Dendritic cell treated with granulocyte-macrophage colony-stimulating factor and Interleukin-4, amounts not matched to agents 40 ng/mL and 50 ng/mL, for 4 days (primary cell): ENCODE measurements around the gene ESPNL.
"Not testable (repeated sequence)": the region's sequence is repeated elsewhere in the genome, so short reads cannot be mapped to it uniquely, and the experiment has no call there.

Experiments
- H3K27ac Mint-ChIP-seq: one replicate; pipeline ENCODE4 v1.8.0; 2022; ENCODE audit warnings: mild to moderate bottlenecking, mixed read lengths
- H3K27me3 Mint-ChIP-seq: one replicate; pipeline ENCODE4 v1.8.0; 2022; ENCODE audit warnings: mild to moderate bottlenecking, mixed read lengths
- H3K36me3 Mint-ChIP-seq: one replicate; pipeline ENCODE4 v1.8.0; 2022; ENCODE audit warnings: low read depth, mixed read lengths
- H3K4me1 Mint-ChIP-seq: one replicate; pipeline ENCODE4 v1.8.0; 2022; ENCODE audit warnings: low read depth, mixed read lengths
- H3K4me3 Mint-ChIP-seq: one replicate; pipeline ENCODE4 v1.8.0; 2022; ENCODE audit warnings: mild to moderate bottlenecking, moderate library complexity, mixed read lengths
- H3K9me3 Mint-ChIP-seq: one replicate; pipeline ENCODE4 v1.8.0; 2022; ENCODE audit warnings: mixed read lengths
- intact Hi-C: fragments of 100-400 bp; cut with micrococcal nuclease; formaldehyde crosslinking; loops from one replicate; pipeline ENCODE4 v1.15.0; 2022

Gene ESPNL

DNA sequence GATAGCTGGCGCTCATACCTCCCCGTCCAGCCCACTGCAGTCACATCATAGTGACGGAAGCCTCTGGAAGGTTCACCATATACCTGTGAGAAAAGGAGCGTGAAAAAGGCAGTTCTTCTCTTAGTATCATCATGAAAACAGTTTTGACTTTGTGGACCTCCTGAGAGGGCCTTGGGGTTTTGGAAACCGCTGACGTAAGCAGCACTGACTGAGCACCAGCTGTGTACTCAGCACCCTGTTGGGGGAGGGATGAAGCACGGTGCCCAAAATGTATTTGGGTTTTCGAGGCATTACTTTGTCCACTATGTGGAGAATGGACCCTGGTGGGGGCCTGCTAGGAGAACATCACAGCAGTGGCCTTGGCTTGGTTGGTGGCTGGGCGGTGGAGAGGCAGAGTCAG lies 33.9 kb upstream of the ESPNL start:
- H3K9me3 Mint-ChIP-seq: no peaks in the 10 kb centered on the region
- no peak overlapping the region for H3K4me3 Mint-ChIP-seq
- intact Hi-C loops: no loop called here
- H3K36me3 Mint-ChIP-seq: peaks cover 67% of the 10 kb centered on the region
- no peak overlapping the region for H3K27ac Mint-ChIP-seq
- H3K27me3 Mint-ChIP-seq: no peaks in the 10 kb centered on the region
- H3K4me1 Mint-ChIP-seq: peaks cover 8% of the 10 kb centered on the region

DNA sequence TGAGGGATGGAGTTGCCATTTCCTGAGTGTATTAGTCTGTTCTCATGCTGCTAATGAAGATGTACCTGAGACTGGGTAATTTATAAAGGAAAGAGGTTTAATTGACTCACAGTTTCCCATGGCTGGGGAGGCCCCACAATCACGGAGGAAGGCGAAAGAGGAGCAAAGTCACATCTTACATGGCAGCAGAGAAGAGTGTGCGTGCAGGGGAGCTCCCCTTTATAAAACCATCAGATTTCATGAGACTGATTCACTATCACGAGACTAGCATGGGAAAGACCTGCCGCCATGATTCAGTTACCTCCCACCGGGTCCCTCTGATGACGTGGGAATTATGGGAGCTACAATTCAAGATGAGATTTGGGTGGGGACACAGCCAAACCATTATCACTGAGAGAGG lies 33.4 kb upstream of the ESPNL start:
- H3K4me3 Mint-ChIP-seq, intact Hi-C loops: not testable (repeated sequence)
- peaks cover 67% of the 10 kb centered on the region for H3K36me3 Mint-ChIP-seq

DNA sequence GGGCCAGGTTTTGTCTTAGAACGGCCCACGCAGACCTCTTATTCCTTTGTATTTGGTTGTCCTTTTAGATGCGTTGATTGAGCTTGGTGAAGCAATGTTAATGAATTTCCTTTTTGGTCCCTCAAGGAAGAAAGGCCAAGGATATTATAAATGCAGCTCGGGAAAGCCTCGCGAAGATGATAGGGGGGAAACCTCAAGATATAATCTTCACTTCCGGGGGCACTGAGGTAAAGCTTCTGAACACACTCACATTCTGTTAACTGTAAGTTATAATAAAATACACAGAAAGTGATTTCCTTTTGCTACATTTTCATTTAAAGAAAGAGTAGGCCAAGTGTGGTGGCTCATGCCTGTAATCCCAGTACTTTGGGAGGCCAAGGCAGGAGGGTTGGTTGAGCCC lies 32.2 kb upstream of the ESPNL start:
- H3K27me3 Mint-ChIP-seq: no peaks in the 10 kb centered on the region
- no peaks in the 10 kb centered on the region for H3K4me1 Mint-ChIP-seq
- no peak overlapping the region for H3K4me3 Mint-ChIP-seq
- no peak overlapping the region for H3K27ac Mint-ChIP-seq
- intact Hi-C loops: no loop called here
- peaks cover 11% of the 10 kb centered on the region for H3K9me3 Mint-ChIP-seq
- peaks cover 79% of the 10 kb centered on the region for H3K36me3 Mint-ChIP-seq

More for the DNA sequence above, 33.4 kb upstream of the ESPNL start:
- not testable (repeated sequence) for H3K9me3 Mint-ChIP-seq, H3K27me3 Mint-ChIP-seq, H3K4me1 Mint-ChIP-seq, H3K27ac Mint-ChIP-seq

DNA sequence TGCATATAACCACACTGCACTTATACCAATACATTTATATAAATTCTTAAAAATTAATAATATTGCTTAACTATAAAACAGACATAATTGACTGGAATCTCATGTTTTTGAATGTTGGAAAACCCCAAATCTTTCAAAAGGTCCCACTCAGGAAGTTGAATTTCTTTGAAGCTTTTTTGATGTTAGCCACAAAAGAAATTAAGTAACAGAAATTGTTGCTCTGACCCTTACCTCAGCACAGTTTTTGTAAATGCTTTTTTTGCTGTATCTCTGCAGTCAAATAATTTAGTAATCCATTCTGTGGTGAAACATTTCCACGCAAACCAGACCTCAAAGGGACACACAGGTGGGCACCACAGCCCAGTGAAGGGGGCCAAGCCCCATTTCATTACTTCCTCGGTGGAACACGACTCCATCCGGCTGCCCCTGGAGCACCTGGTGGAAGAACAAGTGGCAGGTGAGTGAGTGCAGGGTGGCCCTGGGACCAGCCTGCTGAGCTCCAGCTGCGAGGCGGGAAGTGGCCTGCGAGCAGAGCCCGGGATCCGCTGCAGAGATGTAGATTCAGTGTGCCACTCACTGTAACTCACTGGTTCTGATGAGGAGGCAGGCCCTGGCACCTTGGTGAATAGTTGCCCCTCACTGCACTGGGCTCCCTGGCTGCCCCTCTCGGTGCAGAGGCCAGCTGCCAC lies 31.0 kb upstream of the ESPNL start:
- Mint-ChIP-seq H3K4me3 (no peak overlapping the region), H3K4me1 (no peaks in the 10 kb centered on the region), H3K27me3 (no peaks in the 10 kb centered on the region), H3K9me3 (peaks cover 14% of the 10 kb centered on the region), H3K36me3 (peaks cover 89% of the 10 kb centered on the region), H3K27ac (no peak overlapping the region)
- intact Hi-C loops: no loop called here

DNA sequence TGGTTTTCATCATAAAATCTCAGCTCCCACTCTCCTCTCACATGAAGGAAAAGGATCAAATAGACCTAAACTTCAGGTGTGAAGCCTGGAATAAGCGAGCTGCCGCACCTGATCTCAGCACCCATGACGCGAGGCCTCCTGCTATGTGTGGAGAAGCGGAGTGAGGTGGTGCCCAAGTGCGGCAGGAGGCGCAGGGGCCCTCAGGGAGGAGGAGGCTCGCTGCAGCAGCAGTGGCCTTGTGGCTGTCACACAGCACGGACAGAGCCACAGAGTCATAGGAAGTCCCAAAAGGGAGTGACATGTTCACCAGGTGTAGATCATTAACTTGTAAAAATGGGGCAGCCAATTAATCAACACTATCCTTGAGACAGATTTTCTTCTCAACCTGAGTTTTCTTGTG lies 30.3 kb upstream of the ESPNL start:
- Mint-ChIP-seq H3K27me3 (no peaks in the 10 kb centered on the region), H3K27ac (no peak overlapping the region), H3K36me3 (peaks cover 87% of the 10 kb centered on the region), H3K9me3 (peaks cover 14% of the 10 kb centered on the region), H3K4me3 (no peak overlapping the region), H3K4me1 (peaks cover under 1% of the 10 kb centered on the region)
- intact Hi-C loops: no loop called here

DNA sequence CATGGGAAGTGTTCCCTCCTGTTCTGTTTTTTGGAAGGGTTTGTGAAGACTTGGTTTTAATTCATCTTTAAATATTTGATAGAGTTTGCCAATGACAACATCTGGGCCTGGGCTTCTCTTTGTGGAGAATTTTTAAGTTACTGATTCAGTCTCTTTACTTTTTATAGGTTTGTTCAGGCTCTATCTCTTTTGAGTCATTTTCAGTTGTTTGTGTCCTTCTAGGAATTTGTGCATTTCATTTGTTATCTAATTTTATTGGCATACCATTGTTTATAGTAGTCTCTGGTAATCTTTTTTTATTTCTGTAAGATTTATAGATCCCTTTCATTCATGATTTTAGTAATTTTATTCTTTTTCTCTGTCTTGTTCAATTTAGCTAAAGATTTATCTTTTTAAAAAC lies 24.7 kb upstream of the ESPNL start:
- intact Hi-C loops: no loop called here
- Mint-ChIP-seq H3K9me3 (peaks cover 14% of the 10 kb centered on the region), H3K4me3 (no peak overlapping the region), H3K36me3 (peaks cover 87% of the 10 kb centered on the region), H3K4me1 (peaks cover 5% of the 10 kb centered on the region), H3K27me3 (no peaks in the 10 kb centered on the region), H3K27ac (no peak overlapping the region)

DNA sequence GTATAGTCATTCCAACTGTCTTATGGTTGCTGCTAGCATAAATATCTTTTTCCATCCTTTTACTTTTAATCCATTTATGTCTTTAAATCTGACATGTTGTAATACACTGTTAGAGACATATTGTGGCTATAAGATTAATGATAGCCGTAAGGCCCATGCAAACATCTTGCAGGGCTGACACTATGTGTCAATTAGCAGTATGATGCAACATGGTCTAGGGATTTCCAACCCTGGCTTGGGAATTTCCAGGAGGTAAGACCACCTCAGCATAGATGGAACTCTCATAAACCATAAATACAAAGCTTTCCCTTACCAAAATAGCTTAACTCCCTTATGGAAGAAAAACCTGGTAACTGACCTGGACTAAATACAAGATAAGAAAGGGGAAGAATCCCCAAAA lies 22.8 kb upstream of the ESPNL start:
- Mint-ChIP-seq H3K36me3 (peaks cover 92% of the 10 kb centered on the region), H3K4me1 (peaks cover 5% of the 10 kb centered on the region), H3K27me3 (no peaks in the 10 kb centered on the region), H3K27ac (no peak overlapping the region), H3K9me3 (peaks cover 10% of the 10 kb centered on the region), H3K4me3 (no peak overlapping the region)
- intact Hi-C loops: no loop called here

DNA sequence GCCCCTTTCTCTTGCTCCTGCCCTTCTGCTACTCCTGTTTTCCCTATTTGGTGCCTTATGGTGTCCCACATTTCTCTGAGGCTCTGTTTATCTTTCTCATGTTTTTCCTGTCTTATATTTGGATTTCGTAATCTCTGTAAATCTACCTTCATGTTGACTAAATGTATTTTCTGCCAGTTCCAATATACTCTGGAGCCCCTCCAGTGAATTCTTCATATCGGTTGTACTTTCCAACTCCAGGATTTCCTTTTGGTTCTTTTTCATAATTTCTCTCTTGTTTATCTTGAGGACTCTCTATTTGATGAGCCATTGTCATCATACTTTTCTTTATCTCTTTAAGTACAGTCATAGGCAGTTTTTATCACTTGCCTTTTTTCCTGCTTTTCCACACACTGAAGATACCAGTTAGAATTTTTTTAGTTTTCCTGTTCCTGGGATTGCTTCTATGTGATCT lies 20.2 kb upstream of the ESPNL start:
- H3K4me1 Mint-ChIP-seq: peaks cover 6% of the 10 kb centered on the region
- intact Hi-C loops: no loop called here

DNA sequence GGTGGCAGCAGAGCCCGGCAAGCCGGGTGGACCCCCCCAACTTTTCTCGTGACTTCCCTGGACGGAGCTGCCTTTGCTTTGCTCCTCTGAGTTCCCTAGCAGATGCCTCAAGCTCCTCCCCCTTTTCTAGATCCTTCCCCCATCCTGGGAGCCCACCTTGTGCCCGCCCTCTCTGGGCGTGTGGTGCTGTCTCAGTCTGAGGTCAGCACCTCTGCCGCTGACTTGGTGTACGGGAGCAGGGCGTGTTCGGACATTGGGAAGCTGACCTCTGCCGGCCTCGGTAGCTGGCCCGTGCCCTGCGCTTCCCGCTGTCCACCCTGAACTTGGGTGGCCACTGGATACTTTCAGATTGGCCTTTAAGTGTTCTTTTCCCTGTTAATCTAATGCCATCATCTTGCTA lies 19.6 kb upstream of the ESPNL start:
- peaks cover 96% of the 10 kb centered on the region for H3K36me3 Mint-ChIP-seq
- H3K4me3 Mint-ChIP-seq: no peak overlapping the region

More for the DNA sequence above, 20.2 kb upstream of the ESPNL start:
- no peaks in the 10 kb centered on the region for H3K9me3 Mint-ChIP-seq
- peaks cover 96% of the 10 kb centered on the region for H3K36me3 Mint-ChIP-seq
- no peak overlapping the region for H3K27ac Mint-ChIP-seq
- no peak overlapping the region for H3K4me3 Mint-ChIP-seq
- no peaks in the 10 kb centered on the region for H3K27me3 Mint-ChIP-seq

DNA sequence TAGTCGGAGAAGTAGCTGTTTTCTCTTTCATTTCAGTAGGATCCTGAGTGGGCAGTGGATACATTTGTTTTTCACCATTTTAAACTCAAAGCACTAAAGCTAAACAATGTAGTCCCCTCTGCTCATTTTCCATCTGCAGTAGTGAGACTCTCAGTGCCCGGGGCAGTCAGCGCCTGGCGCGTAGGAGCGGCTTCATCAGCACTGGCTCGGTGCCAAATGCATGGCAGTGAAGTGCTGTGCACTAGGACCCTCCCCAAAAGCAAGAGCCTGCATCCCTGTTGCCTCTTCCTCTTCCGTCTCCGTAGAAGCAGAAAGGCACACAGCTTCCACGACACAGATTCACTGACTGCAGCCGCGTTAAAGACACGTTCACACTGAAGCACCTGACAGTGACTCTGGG lies 19.0 kb upstream of the ESPNL start:
- no peaks in the 10 kb centered on the region for H3K9me3 Mint-ChIP-seq
- H3K27ac Mint-ChIP-seq: no peak overlapping the region
- no peak overlapping the region for H3K4me3 Mint-ChIP-seq
- peaks cover 93% of the 10 kb centered on the region for H3K36me3 Mint-ChIP-seq
- H3K4me1 Mint-ChIP-seq: peaks cover 8% of the 10 kb centered on the region
- intact Hi-C loops: no loop called here
- no peaks in the 10 kb centered on the region for H3K27me3 Mint-ChIP-seq

More for the DNA sequence above, 19.6 kb upstream of the ESPNL start:
- no peaks in the 10 kb centered on the region for H3K27me3 Mint-ChIP-seq
- no peak overlapping the region for H3K27ac Mint-ChIP-seq
- H3K4me1 Mint-ChIP-seq: peaks cover 7% of the 10 kb centered on the region
- intact Hi-C loops: no loop called here
- H3K9me3 Mint-ChIP-seq: no peaks in the 10 kb centered on the region

DNA sequence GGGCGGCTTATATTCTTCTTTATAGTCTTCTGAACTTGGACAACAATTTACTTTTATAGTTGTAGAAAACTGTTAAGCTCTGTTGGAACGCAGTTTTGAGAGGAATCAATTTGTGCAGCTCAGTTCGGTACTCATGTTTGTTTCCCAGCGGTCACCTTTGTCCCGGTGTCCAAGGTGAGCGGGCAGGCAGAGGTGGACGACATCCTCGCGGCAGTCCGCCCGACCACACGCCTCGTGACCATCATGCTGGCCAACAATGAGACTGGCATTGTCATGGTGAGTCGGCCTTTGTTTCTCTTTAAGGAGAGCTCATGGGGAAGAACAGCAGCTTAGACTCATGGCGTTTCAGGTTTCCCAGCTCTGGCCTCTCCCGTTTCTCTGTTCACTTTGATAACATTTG lies 18.6 kb upstream of the ESPNL start:
- Mint-ChIP-seq H3K27me3 (no peaks in the 10 kb centered on the region), H3K9me3 (no peaks in the 10 kb centered on the region), H3K4me1 (peaks cover 12% of the 10 kb centered on the region), H3K27ac (no peak overlapping the region), H3K4me3 (no peak overlapping the region), H3K36me3 (peaks cover 89% of the 10 kb centered on the region)
- intact Hi-C loops: no loop called here

DNA sequence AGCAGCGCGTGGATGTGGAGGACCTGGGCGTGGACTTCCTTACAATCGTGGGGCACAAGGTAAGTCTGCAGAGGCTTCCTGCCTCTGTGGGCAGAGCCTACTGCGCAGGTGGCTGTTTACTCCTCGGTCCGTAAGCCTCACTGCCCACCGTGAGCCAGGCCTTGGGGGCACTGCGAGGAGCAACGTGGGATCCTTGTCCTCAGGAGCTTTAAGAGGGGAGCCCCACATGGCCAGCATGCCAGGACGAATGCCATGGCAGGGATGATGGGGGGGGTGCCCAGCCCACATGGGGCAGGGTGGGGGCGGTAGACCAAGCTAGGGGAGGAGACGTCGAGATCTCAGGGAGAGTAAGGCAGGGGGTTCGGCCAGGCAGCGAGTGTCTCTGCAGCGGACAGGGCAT lies 18.0 kb upstream of the ESPNL start:
- no peak overlapping the region for H3K4me3 Mint-ChIP-seq
- intact Hi-C loops: no loop called here
- H3K27ac Mint-ChIP-seq: no peak overlapping the region
- H3K27me3 Mint-ChIP-seq: no peaks in the 10 kb centered on the region
- no peaks in the 10 kb centered on the region for H3K9me3 Mint-ChIP-seq
- H3K4me1 Mint-ChIP-seq: peaks cover 18% of the 10 kb centered on the region
- H3K36me3 Mint-ChIP-seq: peaks cover 83% of the 10 kb centered on the region

DNA sequence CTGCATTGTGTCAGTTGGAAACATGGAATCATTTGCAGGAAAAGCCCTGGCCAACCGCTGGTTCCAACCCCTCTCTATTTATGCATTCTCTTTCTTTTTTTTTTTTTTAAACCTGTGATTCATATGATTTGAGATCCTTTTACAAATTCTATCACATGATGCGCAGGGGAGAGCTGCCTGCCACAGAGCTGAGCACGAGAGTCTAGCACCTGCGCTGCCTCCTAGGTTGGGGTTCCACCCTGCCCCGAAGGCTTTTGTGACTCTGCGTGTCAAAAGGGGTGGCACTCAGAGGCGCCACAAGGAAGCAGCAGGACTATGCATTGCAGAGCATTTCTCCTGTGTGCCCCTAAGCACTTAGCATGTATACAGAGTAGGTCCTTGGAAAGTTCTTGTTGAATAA lies 17.3 kb upstream of the ESPNL start:
- intact Hi-C loops: no loop called here
- H3K27me3 Mint-ChIP-seq: no peaks in the 10 kb centered on the region
- H3K27ac Mint-ChIP-seq: no peak overlapping the region
- peaks cover 76% of the 10 kb centered on the region for H3K36me3 Mint-ChIP-seq
- H3K4me3 Mint-ChIP-seq: no peak overlapping the region
- H3K9me3 Mint-ChIP-seq: no peaks in the 10 kb centered on the region
- H3K4me1 Mint-ChIP-seq: peaks cover 25% of the 10 kb centered on the region

DNA sequence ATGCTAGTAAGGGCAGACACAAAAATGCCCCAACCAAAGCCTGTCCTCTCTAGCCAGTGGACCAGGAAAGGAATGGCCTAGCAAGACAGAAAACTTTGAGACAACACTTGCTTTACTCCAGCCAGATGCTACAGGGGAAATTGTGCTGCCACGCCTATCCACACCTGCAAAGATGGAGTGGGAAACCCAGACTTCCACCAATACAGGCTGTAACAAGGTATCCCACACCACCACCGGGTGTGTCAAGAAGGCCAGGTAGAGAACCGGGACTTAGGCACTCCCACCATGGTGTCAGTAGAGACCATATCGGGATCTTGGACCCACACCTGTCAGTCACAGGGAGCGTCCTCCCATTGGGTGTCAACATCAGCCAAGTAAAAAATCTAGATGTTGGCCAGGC lies 16.2 kb upstream of the ESPNL start:
- H3K27ac Mint-ChIP-seq: no peak overlapping the region
- no peaks in the 10 kb centered on the region for H3K9me3 Mint-ChIP-seq
- no peaks in the 10 kb centered on the region for H3K27me3 Mint-ChIP-seq
- peaks cover 36% of the 10 kb centered on the region for H3K4me1 Mint-ChIP-seq
- no peak overlapping the region for H3K4me3 Mint-ChIP-seq
- H3K36me3 Mint-ChIP-seq: peaks cover 67% of the 10 kb centered on the region
- intact Hi-C loops: no loop called here

DNA sequence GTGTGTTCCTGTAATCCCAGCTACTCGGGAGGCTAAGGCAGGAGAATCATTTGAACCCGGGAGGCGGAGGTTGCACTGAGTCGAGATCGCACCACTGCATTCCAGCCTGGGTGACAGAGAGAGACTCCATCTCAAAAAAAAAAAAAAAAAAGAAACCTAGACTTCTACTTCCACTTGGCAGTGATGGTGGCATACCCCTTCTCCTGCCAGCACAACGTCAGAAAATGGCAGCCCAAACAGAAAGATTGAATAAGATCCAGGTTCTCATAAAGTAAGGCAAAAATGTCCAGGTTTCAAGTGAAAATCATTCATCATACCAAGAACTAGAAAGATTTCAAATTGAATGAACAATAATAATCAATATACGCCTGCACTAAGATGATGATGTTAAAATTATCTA lies 15.4 kb upstream of the ESPNL start:
- H3K27ac Mint-ChIP-seq: peak overlapping the region; percentile 41
- H3K9me3 Mint-ChIP-seq: no peaks in the 10 kb centered on the region
- intact Hi-C loops: no loop called here
- H3K4me3 Mint-ChIP-seq: no peak overlapping the region
- H3K36me3 Mint-ChIP-seq: peaks cover 61% of the 10 kb centered on the region
- H3K27me3 Mint-ChIP-seq: no peaks in the 10 kb centered on the region
- peaks cover 41% of the 10 kb centered on the region for H3K4me1 Mint-ChIP-seq
